Dedifferentiated amniotic fluid mesenchymal stem cell (primary cell): Measurements from ENCODE around the gene CRYZ.
"Not testable (repeated sequence)": the region's sequence is repeated elsewhere in the genome, so short reads cannot be mapped to it uniquely, and the experiment has no call there.

Source experiments
- DNase-seq: peaks from one replicate; pipeline ENCODE4 v3.0.0-alpha.2; 2016; ENCODE audit errors: extremely low spot score

CRYZ gene

DNA sequence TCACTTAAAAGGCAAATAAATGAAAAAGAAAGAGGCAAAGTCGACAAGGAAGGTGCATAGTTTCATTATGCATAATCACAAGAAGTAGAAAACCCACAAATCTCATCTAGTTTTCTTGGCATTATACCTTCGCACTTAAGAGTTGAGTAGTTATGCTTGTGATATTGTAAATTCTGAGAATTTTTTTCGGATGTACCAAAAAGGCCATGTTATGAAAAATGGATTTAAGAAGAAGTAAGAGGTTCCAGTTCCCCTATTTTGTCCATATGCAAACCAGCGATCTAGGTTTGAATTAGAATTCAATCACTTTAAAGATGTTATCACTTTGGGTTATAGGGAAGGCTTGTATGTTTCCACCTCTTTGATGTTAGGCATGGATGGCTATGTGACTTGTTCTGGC is 51.4 kb downstream of the CRYZ start:
- no peak for DNase-seq

DNA sequence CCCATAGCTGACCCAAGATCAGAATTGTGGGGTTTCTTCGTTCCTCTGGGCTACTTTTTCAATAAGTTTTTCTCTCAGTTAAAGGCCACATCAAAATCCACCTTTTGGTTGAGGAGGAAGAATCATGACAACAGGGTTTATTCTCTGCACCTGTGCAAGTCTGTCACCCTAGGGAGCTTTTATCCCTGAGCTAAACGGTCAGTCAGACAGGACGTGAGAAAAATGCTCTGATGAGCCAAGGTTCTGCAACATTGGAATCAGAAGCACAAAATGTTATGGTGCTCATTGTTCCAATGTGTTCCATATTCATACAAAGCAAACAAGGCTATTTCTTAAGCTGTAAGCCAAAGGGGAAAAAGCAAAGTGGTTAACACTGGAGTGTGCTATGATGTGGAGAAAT is 51.8 kb downstream of the CRYZ start:
- no peak for DNase-seq

DNA sequence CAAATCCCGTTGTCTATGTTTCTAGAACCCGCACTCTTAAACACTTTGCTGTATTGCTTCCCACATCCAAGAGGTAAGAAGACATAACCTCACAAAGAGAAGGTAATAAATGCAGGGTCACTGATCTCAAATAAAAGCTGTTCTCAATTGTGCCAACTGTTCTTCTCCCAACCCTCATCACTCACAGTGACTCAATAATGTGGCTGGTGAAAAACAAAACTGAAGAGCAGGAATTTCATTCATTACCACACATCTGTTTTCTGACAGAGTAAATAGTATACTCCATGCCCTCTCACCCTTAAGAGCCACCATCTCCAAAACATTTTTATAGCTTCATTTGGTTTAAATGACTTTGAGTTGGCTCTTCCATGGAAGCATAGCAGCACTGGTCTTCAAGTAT is 53.0 kb downstream of the CRYZ start:
- no peak for DNase-seq

DNA sequence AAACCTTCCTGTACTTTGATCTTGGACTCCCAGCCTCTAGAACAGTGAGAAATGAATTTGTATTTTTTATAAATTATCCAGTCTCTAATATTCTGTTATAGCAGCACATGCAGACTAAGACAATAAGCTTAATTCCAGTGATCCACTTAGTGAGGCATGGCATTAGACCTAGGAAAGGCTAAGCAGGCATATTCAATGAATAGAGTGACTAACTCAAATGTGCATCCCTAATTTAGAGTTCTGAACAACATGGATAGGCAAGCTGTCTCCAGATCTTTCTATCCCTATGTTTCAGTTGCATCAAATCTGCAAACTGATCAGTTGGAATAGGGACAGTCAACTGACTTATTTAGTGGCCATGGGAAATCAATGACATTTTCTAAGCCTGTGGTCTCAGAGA is 54.9 kb downstream of the CRYZ start:
- DNase-seq = no peak

DNA sequence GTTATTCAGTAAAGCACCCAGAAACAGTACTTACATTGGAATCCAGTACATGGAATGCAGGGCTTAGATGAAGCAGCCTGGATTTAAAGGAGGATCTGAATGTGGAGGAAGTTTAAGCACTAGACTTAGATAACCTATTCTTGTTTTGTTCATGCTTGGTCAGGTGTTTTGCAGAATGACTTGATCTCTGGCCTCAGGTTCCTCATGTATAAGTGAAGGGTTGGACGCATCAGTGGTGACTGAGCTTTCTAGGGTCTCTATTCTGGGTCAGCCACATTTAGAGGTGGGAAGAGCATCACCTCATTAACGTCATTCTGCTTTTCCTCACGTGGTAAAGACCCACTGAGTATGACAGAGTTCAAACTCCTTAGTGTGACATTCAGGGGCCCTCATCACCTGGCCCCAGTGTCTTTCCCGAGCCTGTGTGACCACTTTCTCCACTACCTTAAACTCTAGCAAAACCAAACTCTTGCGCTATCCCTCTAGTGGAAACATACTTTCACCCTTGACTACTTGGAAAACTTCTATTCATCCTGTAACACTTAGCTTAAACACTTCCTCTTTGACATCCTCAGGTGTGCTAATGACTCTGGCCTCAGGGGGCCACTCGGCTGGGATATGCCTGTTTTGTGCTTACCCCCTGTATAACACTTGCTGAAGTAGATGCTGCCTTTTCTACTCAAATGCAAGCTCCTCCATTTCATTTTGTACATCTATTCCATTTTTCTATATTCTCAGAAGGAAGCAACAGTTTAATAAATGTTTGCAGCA is 58.4 kb downstream of the CRYZ start:
- DNase-seq = no peak

DNA sequence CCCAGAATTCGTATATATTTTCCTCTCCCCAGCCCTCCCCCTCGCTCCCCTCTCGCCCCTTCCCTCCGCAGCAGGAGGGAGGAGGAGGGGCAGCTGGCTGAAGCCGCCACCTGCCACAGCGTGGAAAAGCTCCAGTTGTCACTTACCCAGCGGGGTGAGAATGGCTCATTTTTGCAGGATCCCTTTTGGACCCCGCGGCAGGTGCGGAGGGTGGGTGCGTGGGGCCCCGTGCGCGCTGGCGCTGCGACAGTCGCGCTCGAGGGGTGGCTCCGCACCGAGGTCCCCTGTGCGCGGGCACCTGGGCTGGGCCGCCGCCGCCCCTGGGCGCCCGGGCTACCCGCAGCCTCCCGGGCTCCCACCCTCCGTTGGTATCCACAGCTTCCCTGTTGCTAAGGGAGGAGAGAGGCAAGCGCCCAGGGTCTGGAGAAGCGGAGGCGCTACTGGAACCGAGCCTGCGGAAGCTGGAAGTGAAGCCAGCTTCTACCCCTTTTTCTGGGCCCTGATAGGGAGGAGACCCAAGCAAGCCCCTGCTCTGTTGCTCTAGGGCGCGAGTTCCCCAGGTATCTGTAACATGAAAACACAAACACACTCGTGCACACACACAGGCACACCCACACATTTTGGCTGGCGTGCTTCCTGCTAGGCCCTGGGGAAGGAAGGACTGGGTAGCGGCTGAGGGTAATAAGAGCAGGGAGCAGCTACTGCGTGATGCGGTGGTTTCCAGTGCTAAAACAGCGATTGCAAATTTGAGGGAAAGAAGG is 59.3 kb downstream of the CRYZ start, which contains the start of gene ERICH3:
TSS of gene ERICH3 (minus strand) at position 442 of the 761 bp plus-strand sequence. CDS start at position 169, 273 bp downstream.
- no peak for DNase-seq

DNA sequence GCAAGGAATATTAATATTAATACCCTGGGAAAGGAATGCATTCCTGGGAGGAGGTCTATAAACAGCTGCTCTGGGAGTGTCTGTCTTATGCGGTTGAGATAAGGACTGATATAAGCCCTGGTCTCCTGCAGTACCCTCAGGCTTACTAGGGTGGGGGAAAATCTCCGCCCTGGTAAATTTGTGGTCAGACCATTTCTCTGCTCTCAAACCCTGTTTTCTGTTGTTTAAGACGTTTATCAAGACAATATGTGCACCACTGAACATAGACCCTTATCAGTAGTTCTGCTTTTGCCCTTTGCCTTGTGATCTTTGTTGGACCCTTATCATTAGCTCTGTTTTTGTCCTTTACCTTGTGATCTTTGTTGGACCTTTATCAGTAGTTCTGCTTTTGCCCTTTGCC is 62.0 kb downstream of the CRYZ start:
- not testable (repeated sequence) for DNase-seq
